Measurements from ENCODE around the gene KPTN. TPM values are rescaled to one million over a fixed set of nuclear protein-coding genes. Genes with fewer than 3 reads are reported as not detected.

Gene KPTN
- total RNA-seq (2014; rRNA removed; shearing (Covaris generic); ENCODE audit: low replicate concordance) = 9.1 and 31.0 TPM in 2 replicates

- H3K9me3 ChIP-seq = no peaks in the 10 kb centered on the region
Observed at GRCh38 chr19:47483800-47484690, at the start of gene KPTN. Gene KPTN, minus strand, starts transcription at chr19:47484219. Its CDS starts 59 bp downstream, at chr19:47484160.

GRCh38 chr19:47531640-47532387, 47.8 kb upstream of the KPTN start:
- H3K9me3 ChIP-seq = no peaks in the 10 kb centered on the region
- H3K36me3 ChIP-seq = no peaks in the 10 kb centered on the region
- H3K4me3 ChIP-seq = no peak overlapping the region
- no peak for DNase-seq
- H3K27me3 ChIP-seq = 0 out of 2 replicates have a peak, but pooled peaks cover 1% of the 10 kb centered on the region

More at GRCh38 chr19:47483800-47484690, at the start of gene KPTN:
- Histone ChIP-seq H3K36me3 (peaks cover 19% of the 10 kb centered on the region), H3K4me3 (peak within 1 kb of the TSS; percentile 70), H3K27me3 (no peaks in the 10 kb centered on the region)
- DNase-seq = peak; percentile 93

- DNase-seq = no peak
- H3K9me3 ChIP-seq = no peaks in the 10 kb centered on the region
- 0 out of 2 replicates have a peak, but pooled peaks cover 2% of the 10 kb centered on the region for H3K27me3 ChIP-seq
- H3K36me3 ChIP-seq = no peaks in the 10 kb centered on the region
- no peak overlapping the region for H3K4me3 ChIP-seq
Observed at GRCh38 chr19:47529018-47529742, 45.2 kb upstream of the KPTN start.

- no peak overlapping the region for H3K4me3 ChIP-seq
- H3K27me3 ChIP-seq = 0 out of 2 replicates have a peak, but pooled peaks cover 2% of the 10 kb centered on the region
- H3K9me3 ChIP-seq = no peaks in the 10 kb centered on the region
- DNase-seq = no peak
- no peaks in the 10 kb centered on the region for H3K36me3 ChIP-seq
Observed at GRCh38 chr19:47526798-47527197, 42.8 kb upstream of the KPTN start.

- no peak overlapping the region for H3K4me3 ChIP-seq
- no peaks in the 10 kb centered on the region for H3K36me3 ChIP-seq
- 0 out of 2 replicates have a peak, but pooled peaks cover 2% of the 10 kb centered on the region for H3K27me3 ChIP-seq
- H3K9me3 ChIP-seq = no peaks in the 10 kb centered on the region
- no peak for DNase-seq
Observed at GRCh38 chr19:47523473-47523872, 39.5 kb upstream of the KPTN start.

GRCh38 chr19:47521473-47522180, 37.6 kb upstream of the KPTN start:
- Histone ChIP-seq H3K9me3 (no peaks in the 10 kb centered on the region), H3K27me3 (no peaks in the 10 kb centered on the region), H3K36me3 (no peaks in the 10 kb centered on the region), H3K4me3 (no peak overlapping the region)
- DNase-seq = no peak

GRCh38 chr19:47520839-47521238, 36.8 kb upstream of the KPTN start:
- H3K36me3 ChIP-seq = no peaks in the 10 kb centered on the region
- H3K4me3 ChIP-seq = no peak overlapping the region
- H3K9me3 ChIP-seq = no peaks in the 10 kb centered on the region
- DNase-seq = no peak
- H3K27me3 ChIP-seq = no peaks in the 10 kb centered on the region

- Histone ChIP-seq H3K27me3 (no peaks in the 10 kb centered on the region), H3K9me3 (no peaks in the 10 kb centered on the region), H3K4me3 (no peak overlapping the region), H3K36me3 (no peaks in the 10 kb centered on the region)
- no peak for DNase-seq
Observed at GRCh38 chr19:47520343-47520806, 36.4 kb upstream of the KPTN start.

DNA sequence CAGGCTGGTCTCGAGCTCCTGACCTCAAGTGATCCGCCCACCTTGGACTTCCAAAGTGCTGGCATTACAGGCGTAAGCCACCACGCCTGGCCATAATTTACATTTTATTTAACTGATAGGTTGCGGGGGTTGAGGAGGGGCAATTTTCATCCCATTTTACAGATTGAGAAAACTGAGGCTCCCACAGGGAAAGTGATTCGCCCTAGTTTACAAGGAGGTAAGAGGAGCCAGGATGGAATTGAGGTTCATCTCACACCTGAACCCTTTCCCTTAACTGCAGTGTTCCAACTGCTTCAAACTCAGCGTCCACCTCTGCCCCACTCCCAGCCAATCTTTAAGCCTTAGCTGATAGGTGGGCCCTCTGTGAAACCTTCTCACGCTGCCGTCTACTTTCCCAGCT, 34.8 kb upstream of the KPTN start:
- H3K36me3 ChIP-seq = peaks cover 4% of the 10 kb centered on the region; the same call in 1 of the 2 replicates
- H3K27me3 ChIP-seq = no peaks in the 10 kb centered on the region
- H3K9me3 ChIP-seq = no peaks in the 10 kb centered on the region
- H3K4me3 ChIP-seq = no peak overlapping the region
- no peak for DNase-seq

DNA sequence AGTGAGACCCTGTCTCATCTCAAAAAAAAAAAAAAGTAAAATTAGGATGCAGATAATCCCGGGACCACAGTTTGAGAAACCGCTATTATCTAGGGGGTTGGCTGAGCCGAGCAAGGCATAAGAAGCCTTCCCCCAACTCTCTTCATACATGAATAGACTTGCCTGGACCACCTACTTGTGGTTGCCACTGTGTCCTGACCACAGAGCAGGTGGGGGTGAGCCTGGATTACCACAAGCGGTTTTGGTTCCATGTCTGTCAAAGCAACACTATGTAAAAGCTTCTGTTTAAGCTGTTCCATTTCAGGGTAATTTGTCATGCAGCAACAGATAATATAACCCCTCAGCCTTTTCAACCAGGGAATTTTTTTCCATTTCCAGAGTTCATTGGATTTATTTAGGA, 34.1 kb upstream of the KPTN start:
- Histone ChIP-seq H3K4me3 (no peak overlapping the region), H3K9me3 (no peaks in the 10 kb centered on the region), H3K36me3 (peaks cover 4% of the 10 kb centered on the region; the same call in 1 of the 2 replicates), H3K27me3 (no peaks in the 10 kb centered on the region)
- DNase-seq = no peak

- Histone ChIP-seq H3K27me3 (no peaks in the 10 kb centered on the region), H3K4me3 (peak within 1 kb of the TSS; percentile 98), H3K9me3 (no peaks in the 10 kb centered on the region), H3K36me3 (peaks cover 16% of the 10 kb centered on the region)
- DNase-seq = peak; percentile 100
Observed at GRCh38 chr19:47514869-47515588, 31.0 kb upstream of the KPTN start, which contains the start of gene NAPA. Gene NAPA, minus strand, starts transcription at chr19:47515063. Its CDS starts 123 bp downstream, at chr19:47514940.

GRCh38 chr19:47514151-47514868, 30.3 kb upstream of the KPTN start:
- H3K27me3 ChIP-seq = no peaks in the 10 kb centered on the region
- peaks cover 16% of the 10 kb centered on the region for H3K36me3 ChIP-seq
- no peaks in the 10 kb centered on the region for H3K9me3 ChIP-seq
- no peak for DNase-seq
- peak overlapping the region; percentile 98 for H3K4me3 ChIP-seq

DNA sequence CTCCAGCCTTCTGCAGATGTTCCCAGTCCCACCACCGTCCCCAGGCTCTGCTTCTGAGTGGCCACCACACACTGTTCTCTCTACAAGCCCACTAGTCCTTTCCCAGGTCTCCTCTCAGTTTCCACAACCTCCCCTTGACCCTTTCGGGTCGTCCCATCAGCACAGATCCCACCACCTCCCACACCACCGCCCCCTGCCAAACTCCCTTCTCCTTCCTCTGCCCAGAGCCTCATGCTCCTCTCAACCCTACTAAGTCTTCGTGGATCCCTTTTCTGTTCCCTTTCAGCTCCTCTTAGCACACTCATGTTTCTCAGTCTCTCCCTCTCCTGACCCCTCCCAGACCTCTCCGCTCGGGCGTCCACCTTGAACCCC, 28.9 kb upstream of the KPTN start:
- Histone ChIP-seq H3K9me3 (no peaks in the 10 kb centered on the region), H3K27me3 (no peaks in the 10 kb centered on the region), H3K36me3 (peaks cover 16% of the 10 kb centered on the region), H3K4me3 (peak overlapping the region; percentile 98)
- no peak for DNase-seq

DNA sequence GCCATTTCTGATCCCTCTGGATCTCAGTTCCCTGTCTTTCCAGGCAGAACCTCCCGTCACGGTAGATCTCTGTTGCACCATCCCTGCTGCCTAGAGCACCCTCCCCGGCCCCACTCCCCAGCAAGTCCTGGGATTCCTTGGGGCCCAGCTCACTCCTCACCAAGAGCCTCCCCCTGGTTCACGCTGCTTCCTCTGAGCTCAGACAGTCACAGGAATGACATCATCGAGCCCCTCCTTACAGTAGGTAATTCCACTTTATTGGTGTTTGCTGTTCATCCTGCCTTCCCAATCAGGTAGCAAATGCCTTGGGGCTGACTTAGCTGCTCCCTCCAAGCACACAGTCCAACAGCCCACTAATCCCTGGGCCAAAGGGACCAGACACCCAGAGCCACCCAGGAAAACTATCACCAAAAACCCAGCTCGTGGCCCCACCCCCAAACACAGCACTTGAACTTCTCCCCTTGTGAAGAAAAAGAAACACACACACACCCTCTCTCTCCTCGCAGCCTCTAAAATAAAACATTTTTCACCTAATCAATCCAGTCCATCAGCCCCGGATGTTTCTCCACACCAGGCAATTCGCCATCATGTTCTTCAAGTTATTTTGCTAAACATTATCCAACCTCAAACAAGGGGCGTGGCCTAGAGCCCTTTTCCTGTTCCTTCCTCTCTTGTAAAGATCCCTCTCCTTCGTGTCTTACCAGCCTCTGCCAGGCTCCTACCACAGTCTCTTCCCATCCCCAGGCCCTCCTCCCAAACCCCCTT, 28.3 kb upstream of the KPTN start:
- Histone ChIP-seq H3K9me3 (no peaks in the 10 kb centered on the region), H3K27me3 (no peaks in the 10 kb centered on the region), H3K4me3 (peak overlapping the region; percentile 98), H3K36me3 (peaks cover 16% of the 10 kb centered on the region)
- DNase-seq = peak; percentile 57
